GM18867 (cell line): Measurements from ENCODE around the gene SUPT3H.

Experiments
- ATAC-seq: cut with Tn5 transposase; IDR thresholded peaks from one replicate; pipeline ENCODE4 v1.9.1; 2021; ENCODE audit warnings: mild to moderate bottlenecking, moderate library complexity; ENCODE audit not compliant: unreplicated experiment

SUPT3H gene

DNA sequence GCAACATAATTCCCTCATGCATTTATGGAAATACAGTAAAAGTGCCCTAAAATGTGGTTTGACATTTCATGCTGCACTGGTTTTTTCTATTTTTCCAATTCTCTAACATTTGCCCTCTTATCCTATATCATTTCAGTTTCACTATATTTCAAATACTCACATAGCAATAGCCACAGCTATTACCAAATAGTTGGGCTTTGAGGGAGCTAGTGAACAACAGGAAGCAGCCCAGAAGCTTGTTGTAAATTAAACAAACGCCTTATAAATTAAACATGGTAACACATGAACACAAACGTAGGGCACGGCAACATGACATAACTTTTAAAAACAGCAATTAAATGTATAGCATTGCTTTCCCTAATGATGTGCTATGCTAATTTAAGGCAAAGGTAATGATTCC, 521.3 kb downstream of the SUPT3H start:
- ATAC-seq, result no peak

DNA sequence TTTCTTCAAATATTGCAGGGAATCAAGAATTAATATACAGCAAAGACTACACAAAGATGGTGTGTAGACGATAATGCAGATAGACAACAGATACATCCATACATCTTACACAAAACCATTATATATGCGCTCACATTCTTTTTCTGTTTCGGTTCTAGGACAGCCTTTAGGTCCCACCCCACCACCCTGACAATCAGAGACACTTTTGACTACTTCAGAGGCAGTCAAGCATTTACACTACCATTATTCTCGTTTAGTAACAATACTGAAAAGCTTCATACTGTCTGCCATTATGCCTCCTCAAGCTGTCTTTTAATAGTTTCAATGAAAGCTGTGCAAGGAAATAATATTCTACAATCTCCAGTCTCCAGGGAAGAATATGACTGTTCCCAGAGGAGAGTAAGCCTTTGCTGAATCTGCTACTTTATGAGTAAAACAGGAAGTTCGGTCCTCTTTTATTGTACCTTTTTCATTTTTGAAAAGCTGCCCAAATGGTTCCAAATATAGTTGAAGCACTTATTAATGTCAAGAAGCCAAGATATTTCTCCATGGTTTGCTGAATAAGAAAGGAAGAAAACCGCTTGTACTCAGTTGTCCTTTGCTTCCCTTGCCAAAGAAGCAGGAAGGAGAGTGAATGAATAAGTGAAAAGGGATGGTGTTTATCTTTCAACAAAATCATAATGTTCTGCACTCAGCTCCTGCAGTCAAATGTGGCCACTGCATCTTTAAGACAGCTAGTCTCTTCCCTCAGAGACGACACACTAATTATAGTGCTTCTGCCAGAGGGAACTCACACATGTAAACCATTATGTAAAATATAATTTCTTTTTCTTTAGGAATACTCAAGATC, 521.9 kb downstream of the SUPT3H start:
- no peak for ATAC-seq

DNA sequence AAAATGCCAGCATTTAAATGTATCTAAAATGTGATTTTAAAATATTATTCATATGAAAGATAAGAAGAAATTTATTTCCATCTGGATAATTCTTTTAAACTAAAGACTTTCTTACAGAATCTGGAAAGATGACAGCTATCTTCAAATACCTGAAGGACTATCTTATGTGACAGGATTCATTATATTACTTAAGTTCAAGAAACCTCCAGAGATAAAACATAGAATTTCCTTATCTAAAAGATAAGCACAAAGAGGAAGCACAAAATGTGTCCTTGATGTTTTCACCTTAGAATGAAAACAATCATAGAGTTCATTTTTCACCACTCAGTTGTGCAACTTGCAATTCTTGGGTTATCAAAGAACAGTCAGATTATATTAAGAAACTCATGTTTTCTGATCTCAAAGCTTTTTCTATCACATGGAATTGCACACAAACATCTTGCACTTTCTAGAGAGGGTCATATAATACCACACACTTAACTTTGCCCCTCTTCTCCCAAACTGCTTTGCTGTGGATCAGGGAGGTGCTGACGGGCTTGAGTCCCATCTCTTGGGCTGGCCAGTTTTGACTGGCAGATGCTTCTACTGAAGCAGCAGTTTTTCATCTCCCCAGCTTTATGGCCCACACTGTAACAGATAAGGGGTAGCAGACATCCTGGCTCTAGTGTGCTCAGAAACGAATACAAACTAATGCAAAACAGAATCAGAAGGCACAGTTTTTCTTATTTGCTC, 522.9 kb downstream of the SUPT3H start:
- ATAC-seq, result no peak

DNA sequence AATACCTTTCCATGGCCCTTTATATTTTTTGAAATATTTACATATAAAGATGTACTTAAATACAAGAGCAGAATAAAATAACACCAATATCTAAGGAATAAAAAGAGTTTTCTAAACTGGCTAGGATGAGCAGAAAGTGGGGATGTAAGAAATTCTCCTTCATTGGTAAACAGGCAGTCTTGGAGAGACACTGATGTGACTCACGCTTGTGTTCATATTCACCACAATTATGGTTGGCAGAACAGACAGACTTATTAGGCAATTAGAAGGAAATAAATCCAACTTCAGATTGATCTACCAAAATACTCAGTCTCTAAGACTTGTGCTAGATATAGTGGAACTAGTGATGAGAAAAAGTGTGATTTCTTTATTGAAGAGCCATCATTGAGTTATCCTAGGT, 526.6 kb downstream of the SUPT3H start:
- no peak for ATAC-seq

- no peak for ATAC-seq
Observed at GRCh38 chr6:44850312-44850711, 527.4 kb downstream of the SUPT3H start.

GRCh38 chr6:44849806-44850205, 527.9 kb downstream of the SUPT3H start:
- ATAC-seq, result no peak

DNA sequence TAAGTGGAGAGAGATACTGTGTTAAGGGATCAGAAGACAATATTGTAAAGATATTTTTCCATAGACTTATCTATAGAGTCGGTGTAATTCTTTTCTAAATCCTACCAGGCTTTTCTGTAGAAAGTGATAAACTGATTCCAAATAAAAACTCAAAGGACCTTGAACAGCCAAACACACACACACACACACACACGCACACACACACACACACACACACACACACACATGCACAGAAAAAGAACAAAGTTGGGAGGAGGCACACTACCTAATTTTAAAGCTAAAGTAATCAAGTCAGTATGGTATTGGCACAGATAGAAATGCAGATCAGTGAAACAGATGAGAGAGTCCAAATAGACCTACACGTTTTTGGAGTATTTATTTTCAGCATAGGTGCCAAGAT, 534.0 kb downstream of the SUPT3H start:
- no peak for ATAC-seq

GRCh38 chr6:44842616-44843015, 535.1 kb downstream of the SUPT3H start:
- no peak for ATAC-seq

DNA sequence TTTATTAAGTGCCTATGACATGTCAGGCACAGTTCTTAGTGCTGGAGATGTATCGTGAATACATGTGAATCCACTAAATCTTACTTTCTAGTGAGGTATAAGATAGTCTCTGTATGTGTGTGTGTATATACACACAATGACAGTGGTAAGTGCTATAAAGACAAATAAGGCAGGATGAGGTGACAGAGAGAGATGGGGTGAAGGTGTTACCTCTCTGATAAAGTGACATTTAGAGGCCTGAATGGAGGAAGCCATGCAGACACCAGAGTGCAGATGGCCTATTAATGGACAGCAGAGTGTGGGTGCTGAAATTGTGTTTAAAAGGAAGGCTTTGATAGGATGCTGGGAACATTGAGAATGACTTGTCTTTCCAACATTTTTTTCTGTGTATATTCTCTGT, 535.9 kb downstream of the SUPT3H start:
- ATAC-seq, result no peak

DNA sequence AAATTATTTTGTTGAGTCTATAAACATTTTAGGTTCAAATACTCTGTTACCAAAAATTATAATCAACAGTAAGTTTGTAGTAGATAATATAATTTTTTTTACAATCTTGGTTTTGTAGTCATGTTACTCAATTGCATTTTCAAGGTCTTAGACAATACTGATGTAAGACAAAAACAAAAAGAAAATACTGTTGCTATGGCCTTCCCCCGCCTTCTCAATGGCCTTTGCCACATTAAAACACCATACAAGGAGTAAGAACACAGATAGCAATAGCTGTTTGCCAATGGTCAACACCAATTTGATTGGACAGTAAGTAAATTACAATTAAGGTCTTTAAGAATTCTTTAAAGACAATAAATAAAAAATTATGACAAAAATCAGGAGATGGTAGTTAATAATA, 540.0 kb downstream of the SUPT3H start:
- no peak for ATAC-seq

DNA sequence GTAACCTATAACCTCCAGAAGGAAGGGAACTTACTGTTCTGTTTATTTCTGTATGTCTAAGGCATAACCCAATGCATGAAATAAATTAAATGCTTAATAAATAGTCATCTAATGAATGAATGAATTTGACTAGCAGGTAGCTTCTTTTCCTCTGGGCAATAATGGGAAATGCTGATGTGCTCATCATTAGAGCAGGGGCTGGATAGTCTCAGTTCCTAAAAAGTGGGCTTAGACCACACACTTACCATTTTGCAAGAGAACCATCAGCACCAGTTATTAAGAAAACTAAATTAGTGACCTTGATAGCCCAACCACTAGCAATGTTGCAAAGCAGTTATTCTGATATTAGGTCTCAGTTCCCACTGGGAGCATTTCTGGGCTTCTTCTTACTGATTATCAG, 540.5 kb downstream of the SUPT3H start:
- no peak for ATAC-seq

GRCh38 chr6:44833248-44833647, 544.5 kb downstream of the SUPT3H start:
- peak; percentile 82 for ATAC-seq

DNA sequence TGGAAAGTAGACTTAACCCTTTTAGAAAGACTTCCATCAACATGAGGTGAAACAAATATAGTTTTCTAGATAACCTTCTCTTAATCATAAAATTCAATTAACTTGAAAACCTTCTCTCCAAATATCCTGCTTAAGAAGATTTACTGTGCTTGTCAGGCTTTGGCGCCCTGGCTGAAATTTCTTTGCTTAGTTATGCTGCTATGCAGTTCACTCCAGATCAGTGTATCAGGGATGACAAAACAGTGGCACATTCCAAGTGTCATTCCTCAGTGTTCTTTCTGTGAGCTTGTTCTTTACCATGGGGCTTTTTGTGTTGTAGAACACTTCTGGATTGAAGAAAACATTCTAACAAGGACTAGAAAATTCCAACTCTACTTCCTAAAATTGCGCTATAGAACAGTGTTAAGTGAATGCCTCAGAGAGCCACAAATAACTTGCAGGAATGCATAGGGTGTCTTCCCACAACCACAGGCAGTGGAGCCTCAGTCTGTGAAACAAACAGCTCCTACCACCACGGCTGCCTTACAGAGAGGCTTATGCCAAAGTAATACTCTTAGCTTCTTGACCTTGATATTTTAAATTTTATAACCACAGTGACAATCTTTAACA, 546.6 kb downstream of the SUPT3H start:
- ATAC-seq, result no peak

GRCh38 chr6:44829836-44830235, 547.9 kb downstream of the SUPT3H start:
- ATAC-seq, result peak; percentile 78

DNA sequence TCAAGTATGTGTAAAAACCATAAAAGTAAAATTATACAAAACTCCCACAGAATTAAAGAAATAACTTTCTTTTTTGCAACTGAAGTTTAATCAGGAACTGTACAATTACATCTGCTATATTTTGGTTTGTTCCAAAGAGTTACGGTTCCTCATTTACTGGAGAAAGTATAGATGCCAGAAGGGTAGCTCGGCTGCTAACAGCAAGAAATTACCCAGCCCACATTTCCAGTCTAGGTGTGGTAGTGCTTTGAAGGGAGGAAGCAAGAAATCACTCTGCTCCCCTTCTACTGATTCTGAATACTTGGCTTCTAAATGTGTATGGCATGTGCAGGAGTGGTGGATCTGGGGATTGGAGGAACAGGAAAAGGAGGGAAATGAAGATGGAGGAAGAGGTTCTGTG, 549.0 kb downstream of the SUPT3H start:
- no peak for ATAC-seq

DNA sequence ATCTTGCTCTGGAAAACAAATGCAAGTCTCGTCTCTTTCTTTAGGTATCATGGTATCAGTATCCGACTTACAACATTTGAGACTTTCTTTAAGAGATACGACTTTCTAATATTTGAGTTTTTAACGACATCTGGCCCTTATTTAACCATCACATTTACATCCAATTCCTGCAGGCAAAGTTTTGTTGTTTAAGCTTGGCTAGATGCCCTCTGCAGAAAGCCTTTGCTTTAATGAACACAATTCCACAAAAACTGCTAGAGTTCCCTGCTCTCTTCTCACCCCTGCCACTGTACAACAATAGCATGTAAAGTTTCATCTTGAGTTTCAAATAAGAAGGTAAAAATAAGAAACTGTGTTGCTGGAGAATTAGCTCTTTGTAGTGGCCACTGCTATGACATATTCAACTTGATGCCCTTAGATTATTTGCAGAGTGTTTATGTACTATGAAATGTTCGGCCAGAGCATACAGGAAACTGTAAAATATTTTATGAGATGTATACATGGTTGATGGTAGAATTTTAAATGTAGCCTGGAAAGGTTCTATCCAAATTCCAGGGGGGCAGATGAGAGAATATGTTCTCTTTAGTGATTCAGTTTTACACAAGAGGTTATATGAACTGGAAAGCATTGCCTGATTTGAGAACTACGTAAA, 551.6 kb downstream of the SUPT3H start:
- no peak for ATAC-seq

DNA sequence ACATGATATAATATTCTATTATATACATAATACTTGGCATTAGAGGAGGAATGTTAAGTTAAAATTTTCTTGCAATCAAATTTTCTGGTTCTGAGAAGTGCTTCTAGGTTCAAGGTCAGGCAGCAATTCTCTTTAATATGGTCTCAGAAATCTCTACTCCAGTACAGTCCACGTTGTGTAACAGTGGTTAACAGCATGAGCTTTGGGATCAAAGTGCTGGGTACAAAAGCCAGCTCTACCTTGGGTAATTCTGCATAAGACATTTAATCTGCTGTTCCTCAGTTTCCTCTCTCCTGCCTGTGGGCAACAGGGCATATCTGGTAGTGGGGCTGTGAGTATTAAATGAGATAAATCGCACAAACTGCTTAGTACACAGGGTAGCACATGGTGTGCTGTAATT, 552.5 kb downstream of the SUPT3H start:
- no peak for ATAC-seq

GRCh38 chr6:44824567-44824966, 553.2 kb downstream of the SUPT3H start:
- ATAC-seq, result no peak

GRCh38 chr6:44820759-44821158, 557.0 kb downstream of the SUPT3H start:
- no peak for ATAC-seq

DNA sequence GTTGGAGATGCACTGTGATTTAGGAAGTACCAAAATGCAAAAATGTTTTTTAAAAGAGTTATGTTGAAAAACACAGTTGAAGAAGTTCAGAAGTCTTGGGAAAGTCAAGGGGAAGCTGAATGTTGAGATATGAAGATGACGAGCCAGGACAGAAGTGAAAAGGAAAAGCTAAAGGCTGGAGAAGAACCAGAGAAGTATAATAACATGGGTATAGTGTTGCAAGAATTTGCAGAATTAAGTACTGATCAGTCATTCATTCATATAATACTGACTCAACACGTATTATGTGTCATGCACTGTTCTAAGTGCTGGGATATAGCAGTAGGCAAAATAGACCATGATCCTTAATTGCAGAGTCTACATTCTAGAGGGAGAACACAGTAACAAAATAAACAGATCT, 557.4 kb downstream of the SUPT3H start:
- ATAC-seq, result no peak

DNA sequence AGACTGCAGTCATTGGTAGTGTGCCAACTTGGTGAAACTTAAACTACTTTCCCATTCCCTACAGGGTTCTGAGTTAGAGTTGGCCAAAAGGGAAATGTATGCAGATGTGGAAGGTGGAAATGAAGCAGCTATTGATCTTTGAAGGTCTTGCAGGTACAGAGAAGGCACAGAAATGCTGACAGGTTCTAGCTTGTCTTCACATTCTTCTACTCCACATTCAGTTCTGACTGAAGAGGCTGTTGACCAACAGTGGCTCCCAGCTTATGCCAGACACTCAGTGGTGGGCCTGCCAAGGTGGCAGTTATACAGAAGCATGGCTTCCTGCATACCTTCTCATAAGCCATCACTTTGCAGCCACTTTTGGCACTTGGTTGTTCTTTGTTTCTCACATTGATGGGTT, 566.3 kb downstream of the SUPT3H start:
- no peak for ATAC-seq
